Measurements from ENCODE around the gene ZNF526. TPM values are rescaled to one million over a fixed set of nuclear protein-coding genes. Genes with fewer than 3 reads are reported as not detected.
A peak's percentile ranks its signal among the peaks of the same experiment; 100 is the strongest.

Gene ZNF526
- total RNA-seq, 1 donor from 2014 or later: 22.7 TPM

DNA sequence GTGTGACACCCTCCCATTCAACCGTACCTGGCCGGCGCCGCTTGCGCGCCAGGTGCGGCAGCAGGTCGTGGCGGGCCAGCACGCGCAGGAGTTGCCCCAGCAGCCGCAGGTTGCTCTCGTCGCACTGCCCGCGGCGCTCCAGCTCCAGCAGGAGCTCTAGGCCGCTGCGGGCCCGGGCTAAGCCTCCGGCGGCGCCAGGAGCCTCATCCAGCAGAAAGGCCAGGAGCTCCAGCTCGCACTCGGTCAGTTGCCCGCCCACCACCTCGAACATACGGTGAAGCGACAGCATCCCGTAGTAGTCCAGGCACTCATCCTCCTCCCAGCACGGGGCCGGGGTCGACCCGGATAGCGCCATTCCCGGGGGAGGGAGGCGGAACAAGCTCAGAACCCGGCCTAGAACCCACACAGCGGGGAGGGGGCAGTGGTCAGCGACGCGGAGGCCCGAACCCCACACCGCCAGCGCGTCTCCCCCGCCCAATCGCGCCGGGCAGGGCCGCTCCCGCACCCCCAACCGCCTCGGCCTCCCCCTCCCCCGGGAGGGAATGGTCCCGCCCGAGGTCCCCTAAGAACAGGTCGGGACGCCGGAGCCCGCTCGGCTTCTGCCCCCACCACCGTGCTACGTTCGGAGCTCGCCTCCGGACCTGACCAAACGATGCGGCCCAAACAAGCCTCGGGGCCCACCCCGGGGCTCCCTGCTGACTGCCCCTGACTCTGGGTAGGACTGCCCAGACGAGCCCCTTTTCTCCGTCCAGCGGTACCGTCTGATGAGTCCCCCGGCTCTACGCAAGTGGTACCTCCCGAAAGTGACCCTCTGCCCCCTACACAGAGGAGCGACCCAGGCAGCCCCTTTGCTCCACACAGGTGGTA lies 3.2 kb upstream of the ZNF526 start:
- Mint-ChIP-seq H3K36me3 (ENCODE audit: low read depth) (peaks cover 45% of the 10 kb centered on the region), H3K4me3 (peak overlapping the region; percentile 89), H3K27me3 (no peaks in the 10 kb centered on the region), H3K9me3 (no peaks in the 10 kb centered on the region), H3K27ac (peak overlapping the region; percentile 93), H3K4me1 (peaks cover 75% of the 10 kb centered on the region)
- CTCF ChIA-PET: interaction anchor here (0.9 to 1.5 kb wide), 6 partner anchors 14 to 84 kb away, joined by 3 to 5 read pairs (median 4); partner anchors contain the start of gene GSK3A
- ATAC-seq (ENCODE audit: low read depth): peak; percentile 0
- DNase-seq: no peak
- intact Hi-C loops (cut with micrococcal nuclease): loop anchor here (1.0 to 5.0 kb wide), 6 partner anchors 16 to 88 kb away; partner anchors contain the start of genes ERF and GSK3A
- TF ChIP-seq CTCF (IDR thresholded peaks at IDR 0.05): no peak
- POLR2A ChIA-PET: interaction anchor here (0.5 to 4.5 kb wide), 16 partner anchors 9 to 156 kb away, joined by 3 to 31 read pairs (median 3); partner anchors contain the start of genes GSK3A, PAFAH1B3 and ZNF574

- POLR2A ChIA-PET: interaction anchor here (0.5 to 4.5 kb wide), 12 partner anchors 12 to 671 kb away, joined by 3 to 31 read pairs (median 6); partner anchors contain the start of genes CIC, GSK3A and ZNF574
- DNase-seq: peak; percentile 100
- peak within 1 kb of the TSS; percentile 89 for H3K4me3 Mint-ChIP-seq
- ATAC-seq (ENCODE audit: low read depth): peak; percentile 80
- no peak for TF ChIP-seq CTCF (IDR thresholded peaks at IDR 0.05)
- peak within 1 kb of the TSS; percentile 93 for H3K27ac Mint-ChIP-seq
- H3K9me3 Mint-ChIP-seq: no peaks in the 10 kb centered on the region
- H3K27me3 Mint-ChIP-seq: no peaks in the 10 kb centered on the region
- intact Hi-C loops (cut with micrococcal nuclease): loop anchor here (1.0 to 5.0 kb wide), 6 partner anchors 16 to 88 kb away; partner anchors contain the start of genes ERF and GSK3A
- H3K36me3 Mint-ChIP-seq (ENCODE audit: low read depth): peaks cover 45% of the 10 kb centered on the region
- H3K4me1 Mint-ChIP-seq: peaks cover 75% of the 10 kb centered on the region
- CTCF ChIA-PET: interaction anchor here (0.7 to 1.5 kb wide), 4 partner anchors 19 to 85 kb away, joined by 3 to 5 read pairs (median 4); partner anchors contain the start of gene GSK3A
Measured at GRCh38 chr19:42217520-42218437, 2.3 kb upstream of the ZNF526 start, which contains the start of gene DEDD2. Gene DEDD2 (minus strand): TSS chr19:42217677. CDS start chr19:42217007, 670 bp downstream.

GRCh38 chr19:42220751-42221097 lies 612 bp downstream of the ZNF526 start:
- no peak for TF ChIP-seq CTCF (IDR thresholded peaks at IDR 0.05)
- peak overlapping the region; percentile 99 for H3K4me3 Mint-ChIP-seq
- ATAC-seq (ENCODE audit: low read depth) (no peak), DNase-seq (no peak)
- H3K4me1 Mint-ChIP-seq: peaks cover 48% of the 10 kb centered on the region
- no peaks in the 10 kb centered on the region for H3K27me3 Mint-ChIP-seq
- H3K9me3 Mint-ChIP-seq: no peaks in the 10 kb centered on the region
- CTCF ChIA-PET: interaction anchor here (1.4 to 1.5 kb wide), 2 partner anchors 21 to 112 kb away, joined by 3 to 6 read pairs; no protein-coding TSS in a partner anchor
- intact Hi-C loops (cut with micrococcal nuclease): loop anchor here (1.0 kb wide), 2 partner anchors 48 to 60 kb away; no protein-coding TSS in a partner anchor
- peak overlapping the region; percentile 93 for H3K27ac Mint-ChIP-seq
- POLR2A ChIA-PET: interaction anchor here (0.6 to 2.0 kb wide), 6 partner anchors 9 to 50 kb away, joined by 3 to 17 read pairs (median 4); no protein-coding TSS in a partner anchor
- H3K36me3 Mint-ChIP-seq (ENCODE audit: low read depth): peaks cover 35% of the 10 kb centered on the region

- CTCF ChIA-PET: no interaction called here
- no peak overlapping the region for H3K4me3 Mint-ChIP-seq
- TF ChIP-seq CTCF (IDR thresholded peaks at IDR 0.05): no peak
- no peaks in the 10 kb centered on the region for H3K9me3 Mint-ChIP-seq
- ATAC-seq (ENCODE audit: low read depth) (no peak), DNase-seq (no peak)
- POLR2A ChIA-PET: interaction anchor here (0.6 kb wide), 2 partner anchors 9 to 216 kb away, joined by 3 to 8 read pairs; no protein-coding TSS in a partner anchor
- H3K4me1 Mint-ChIP-seq: peaks cover 12% of the 10 kb centered on the region
- peaks cover 62% of the 10 kb centered on the region for H3K36me3 Mint-ChIP-seq (ENCODE audit: low read depth)
- no peak overlapping the region for H3K27ac Mint-ChIP-seq
- intact Hi-C loops (cut with micrococcal nuclease): no loop called here
- no peaks in the 10 kb centered on the region for H3K27me3 Mint-ChIP-seq
Measured at GRCh38 chr19:42224940-42225717, 5.0 kb downstream of the ZNF526 start.
